ENCODE measurements around the gene DCLK1.

DNA sequence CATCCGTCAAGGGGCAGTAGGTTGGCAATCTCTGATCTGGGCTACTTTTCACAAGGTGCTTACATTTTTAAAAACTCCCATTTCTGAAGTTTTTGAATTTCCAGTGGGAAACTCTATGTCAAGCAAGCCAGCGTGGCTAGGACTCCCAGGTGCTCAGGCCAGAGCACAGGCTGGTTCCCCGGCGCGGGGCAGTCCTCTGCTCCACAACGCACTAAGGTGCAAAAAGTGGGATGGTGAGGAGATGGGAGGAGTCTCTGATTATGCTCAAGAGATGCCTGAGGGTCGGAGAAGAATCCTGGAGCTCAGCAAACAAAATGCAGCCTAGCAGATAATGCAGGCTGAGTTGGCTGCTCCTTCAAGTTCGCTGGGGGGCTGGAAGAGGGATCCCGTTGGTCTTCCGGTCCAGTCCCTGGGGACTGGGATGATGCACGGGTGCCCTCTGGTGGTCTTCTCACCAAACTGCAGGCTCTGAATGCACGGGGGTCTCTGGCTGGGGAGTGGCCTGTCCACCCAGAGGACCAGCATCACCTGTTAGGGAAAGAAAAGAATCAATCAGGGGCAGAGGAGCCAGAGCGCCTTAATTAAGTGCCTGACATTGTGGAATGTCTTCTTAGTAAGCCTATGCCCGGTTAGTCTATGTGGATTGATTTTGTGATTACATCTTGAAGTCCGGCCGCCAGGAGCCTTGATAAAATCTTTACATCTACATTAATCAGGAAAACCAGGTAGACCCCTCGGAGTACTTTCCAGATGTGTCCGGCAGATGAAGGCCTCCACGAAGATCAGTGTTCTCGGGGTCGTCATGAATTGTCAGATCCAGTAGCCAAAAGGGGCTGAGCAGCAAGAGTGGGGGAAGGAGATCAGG is 410.3 kb downstream of the DCLK1 start:
- TF ChIP-seq SIN3A (IDR thresholded peaks at IDR 0.05; ENCODE audit: low read depth) (no peak), EZH2 (IDR thresholded peaks at IDR 0.05) (no peak), POLR2AphosphoS5 (IDR thresholded peaks at IDR 0.05; ENCODE audit: low read depth, low read length) (no peak), SP1 (IDR thresholded peaks at IDR 0.05; ENCODE audit: low read depth) (no peak), RAD21 (IDR thresholded peaks at IDR 0.05; ENCODE audit: low read depth) (peak; percentile 79)
- TF ChIP-seq, protein P1, sequence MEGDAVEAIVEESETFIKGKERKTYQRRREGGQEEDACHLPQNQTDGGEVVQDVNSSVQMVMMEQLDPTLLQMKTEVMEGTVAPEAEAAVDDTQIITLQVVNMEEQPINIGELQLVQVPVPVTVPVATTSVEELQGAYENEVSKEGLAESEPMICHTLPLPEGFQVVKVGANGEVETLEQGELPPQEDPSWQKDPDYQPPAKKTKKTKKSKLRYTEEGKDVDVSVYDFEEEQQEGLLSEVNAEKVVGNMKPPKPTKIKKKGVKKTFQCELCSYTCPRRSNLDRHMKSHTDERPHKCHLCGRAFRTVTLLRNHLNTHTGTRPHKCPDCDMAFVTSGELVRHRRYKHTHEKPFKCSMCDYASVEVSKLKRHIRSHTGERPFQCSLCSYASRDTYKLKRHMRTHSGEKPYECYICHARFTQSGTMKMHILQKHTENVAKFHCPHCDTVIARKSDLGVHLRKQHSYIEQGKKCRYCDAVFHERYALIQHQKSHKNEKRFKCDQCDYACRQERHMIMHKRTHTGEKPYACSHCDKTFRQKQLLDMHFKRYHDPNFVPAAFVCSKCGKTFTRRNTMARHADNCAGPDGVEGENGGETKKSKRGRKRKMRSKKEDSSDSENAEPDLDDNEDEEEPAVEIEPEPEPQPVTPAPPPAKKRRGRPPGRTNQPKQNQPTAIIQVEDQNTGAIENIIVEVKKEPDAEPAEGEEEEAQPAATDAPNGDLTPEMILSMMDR (IDR thresholded peaks at IDR 0.05 in 2 of 3, conservative IDR thresholded peaks at IDR 0.05 in 1 of 3; ENCODE audit: borderline replicate concordance in 1 of 3, insufficient read depth in 1 of 3, low read depth in 2 of 3, low read length in 2 of 3), result peak; percentile 34 to 96 (median 94); a peak in 4 of 6 replicates
- TF ChIP-seq, protein P2, sequence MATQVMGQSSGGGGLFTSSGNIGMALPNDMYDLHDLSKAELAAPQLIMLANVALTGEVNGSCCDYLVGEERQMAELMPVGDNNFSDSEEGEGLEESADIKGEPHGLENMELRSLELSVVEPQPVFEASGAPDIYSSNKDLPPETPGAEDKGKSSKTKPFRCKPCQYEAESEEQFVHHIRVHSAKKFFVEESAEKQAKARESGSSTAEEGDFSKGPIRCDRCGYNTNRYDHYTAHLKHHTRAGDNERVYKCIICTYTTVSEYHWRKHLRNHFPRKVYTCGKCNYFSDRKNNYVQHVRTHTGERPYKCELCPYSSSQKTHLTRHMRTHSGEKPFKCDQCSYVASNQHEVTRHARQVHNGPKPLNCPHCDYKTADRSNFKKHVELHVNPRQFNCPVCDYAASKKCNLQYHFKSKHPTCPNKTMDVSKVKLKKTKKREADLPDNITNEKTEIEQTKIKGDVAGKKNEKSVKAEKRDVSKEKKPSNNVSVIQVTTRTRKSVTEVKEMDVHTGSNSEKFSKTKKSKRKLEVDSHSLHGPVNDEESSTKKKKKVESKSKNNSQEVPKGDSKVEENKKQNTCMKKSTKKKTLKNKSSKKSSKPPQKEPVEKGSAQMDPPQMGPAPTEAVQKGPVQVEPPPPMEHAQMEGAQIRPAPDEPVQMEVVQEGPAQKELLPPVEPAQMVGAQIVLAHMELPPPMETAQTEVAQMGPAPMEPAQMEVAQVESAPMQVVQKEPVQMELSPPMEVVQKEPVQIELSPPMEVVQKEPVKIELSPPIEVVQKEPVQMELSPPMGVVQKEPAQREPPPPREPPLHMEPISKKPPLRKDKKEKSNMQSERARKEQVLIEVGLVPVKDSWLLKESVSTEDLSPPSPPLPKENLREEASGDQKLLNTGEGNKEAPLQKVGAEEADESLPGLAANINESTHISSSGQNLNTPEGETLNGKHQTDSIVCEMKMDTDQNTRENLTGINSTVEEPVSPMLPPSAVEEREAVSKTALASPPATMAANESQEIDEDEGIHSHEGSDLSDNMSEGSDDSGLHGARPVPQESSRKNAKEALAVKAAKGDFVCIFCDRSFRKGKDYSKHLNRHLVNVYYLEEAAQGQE (IDR thresholded peaks at IDR 0.05; ENCODE audit: low read depth), result no peak
